H1 (cell line): ENCODE measurements around the gene STX7. TPM values are rescaled to one million over a fixed set of nuclear protein-coding genes. Genes with fewer than 3 reads are reported as not detected.

Experiments
- CTCF ChIA-PET: fragments of 300-600 bp; sonication (Branson Sonifier 250); formaldehyde crosslinking; loops from one replicate; lab custom pipeline; 2021; ENCODE audit not compliant: partially characterized antibody; lab: Charles Lee
- POLR2A ChIA-PET: fragments of 300-600 bp; sonication (Branson Sonifier 250); formaldehyde crosslinking; loops from one replicate; lab custom pipeline; 2021; ENCODE audit warnings: inconsistent platforms; ENCODE audit not compliant: partially characterized antibody; lab: Charles Lee
- DNase-seq, 2 experiments: peaks; one replicate each; pipeline versions ENCODE4 v3.0.0 to v3.0.0-alpha.2; 2010 to 2022; ENCODE audit warnings: low spot score in 2 of 2, low read depth in 1 of 2, mixed read lengths in 1 of 2
- FAIRE-seq: peaks from 2 replicates; lab custom pipeline; 2011; peaks lifted over from hg19 to GRCh38; lab: Jason Lieb, UNC
- H2AFZ ChIP-seq: 2 replicates; pipeline ENCODE4 v1.8.1; 2012; ENCODE audit warnings: low read length, inconsistent platforms
- H2AK5ac ChIP-seq: 2 replicates; pipeline ENCODE4 v1.6.1; 2013; ENCODE audit warnings: low read depth, low read length
- H2BK120ac ChIP-seq: replicated peaks from 2 replicates; pipeline ENCODE3; 2013; ENCODE audit warnings: low read depth, low read length, inconsistent platforms
- H2BK12ac ChIP-seq: 2 replicates; pipeline ENCODE4 v1.6.1; 2013; ENCODE audit warnings: low read depth, low read length
- H2BK15ac ChIP-seq: 2 replicates; pipeline ENCODE4 v1.6.1; 2013; ENCODE audit warnings: low read length
- H2BK20ac ChIP-seq: 2 replicates; pipeline ENCODE4 v1.6.1; 2013; ENCODE audit warnings: low read length
- H2BK5ac ChIP-seq: 2 replicates; pipeline ENCODE4 v1.6.1; 2013; ENCODE audit warnings: low read depth, low read length
- H3K14ac ChIP-seq: 2 replicates; pipeline ENCODE4 v1.6.1; 2013; ENCODE audit warnings: inconsistent platforms; ENCODE audit not compliant: insufficient read length
- H3K18ac ChIP-seq: 2 replicates; pipeline ENCODE4 v1.6.1; 2013; ENCODE audit warnings: low read length; ENCODE audit errors: extremely low read depth
- H3K23ac ChIP-seq: 2 replicates; pipeline ENCODE4 v1.6.1; 2013; ENCODE audit warnings: inconsistent platforms; ENCODE audit not compliant: insufficient read length
- H3K23me2 ChIP-seq: 2 replicates; pipeline ENCODE4 v1.6.1; 2013; ENCODE audit warnings: low read depth, low read length
- H3K27ac ChIP-seq: 2 replicates; pipeline ENCODE4 v1.6.1; 2011; ENCODE audit warnings: low read depth, low read length, inconsistent platforms
- H3K27me3 ChIP-seq, 4 experiments: replicated peaks in 1 of 4; 1 replicate in 1 of 4; 2 replicates in 3 of 4; pipeline versions ENCODE4 v1.6.1 to v1.8.1; 2011 to 2013; ENCODE audit warnings: low read length in 3 of 4, mild to moderate bottlenecking in 3 of 4, inconsistent platforms in 2 of 4, mixed read lengths in 2 of 4, moderate library complexity in 1 of 4; ENCODE audit not compliant: control insufficient read depth in 3 of 4, insufficient read depth in 3 of 4; ENCODE audit errors: extremely low read depth in 1 of 4
- H3K36me3 ChIP-seq, 4 experiments: 2 replicates each; pipeline versions ENCODE4 v1.6.1 to v1.8.1; 2011 to 2013; ENCODE audit warnings: mild to moderate bottlenecking in 4 of 4, low read length in 3 of 4, moderate library complexity in 2 of 4, control low read depth in 1 of 4, inconsistent platforms in 1 of 4; ENCODE audit not compliant: insufficient read depth in 4 of 4, control insufficient read depth in 2 of 4
- H3K4ac ChIP-seq: replicated peaks from 2 replicates; pipeline ENCODE3; 2013; ENCODE audit warnings: low read length, low read depth, mixed read lengths, inconsistent platforms; ENCODE audit not compliant: insufficient read length
- H3K4me1 ChIP-seq, 4 experiments: replicated peaks in 1 of 4; 1 replicate in 1 of 4; 2 replicates in 3 of 4; pipeline versions ENCODE4 v1.6.1 to v1.8.1; 2011 to 2013; ENCODE audit warnings: low read length in 3 of 4, inconsistent platforms in 2 of 4, mixed read lengths in 1 of 4; ENCODE audit not compliant: insufficient read depth in 4 of 4, control insufficient read depth in 3 of 4
- H3K4me2 ChIP-seq, 2 experiments: 2 replicates each; pipeline versions ENCODE4 v1.6.1 to v1.8.1; 2011 to 2013; ENCODE audit warnings: low read depth in 2 of 2, low read length in 2 of 2, control low read depth in 1 of 2, inconsistent platforms in 1 of 2, mild to moderate bottlenecking in 1 of 2; ENCODE audit not compliant: insufficient read depth in 1 of 2
- H3K4me3 ChIP-seq, 4 experiments: fragments of 200-600, 300-600 bp in 1 of 4; sonication (generic), shearing (Covaris generic), sonication (Bioruptor Twin) in 1 of 4; 2 replicates each; pipeline versions ENCODE4 v1.5.1 to v1.8.1; 2011 to 2016; ENCODE audit warnings: low read length in 4 of 4, low read depth in 3 of 4, control low read depth in 2 of 4, inconsistent platforms in 2 of 4, mild to moderate bottlenecking in 2 of 4, mixed read lengths in 1 of 4, moderate library complexity in 1 of 4; ENCODE audit not compliant: insufficient read depth in 2 of 4; ENCODE audit errors: extremely low read depth in 1 of 4
- H3K56ac ChIP-seq: replicated peaks from 2 replicates; pipeline ENCODE3; 2013; ENCODE audit warnings: low read depth, mild to moderate bottlenecking, mixed read lengths, low read length, inconsistent platforms; ENCODE audit not compliant: insufficient read length
- H3K79me1 ChIP-seq: 2 replicates; pipeline ENCODE4 v1.6.1; 2013; ENCODE audit warnings: low read depth, low read length, control low read depth
- H3K79me2 ChIP-seq, 2 experiments: 2 replicates each; pipeline versions ENCODE4 v1.6.1 to v1.8.1; 2012 to 2013; ENCODE audit warnings: low read length in 2 of 2, mild to moderate bottlenecking in 2 of 2, inconsistent platforms in 1 of 2; ENCODE audit not compliant: insufficient read depth in 2 of 2, control insufficient read depth in 1 of 2
- H3K9ac ChIP-seq, 4 experiments: replicated peaks in 1 of 4; 1 replicate in 1 of 4; 2 replicates in 3 of 4; pipeline versions ENCODE4 v1.6.1 to v1.8.1; 2011 to 2013; ENCODE audit warnings: low read depth in 3 of 4, low read length in 3 of 4, control low read depth in 2 of 4, mild to moderate bottlenecking in 2 of 4, moderate library complexity in 2 of 4, inconsistent platforms in 1 of 4; ENCODE audit errors: extremely low read depth in 1 of 4
- H3K9me3 ChIP-seq, 2 experiments: 2 replicates each; pipeline versions ENCODE4 v1.6.1 to v1.8.1; 2012 to 2013; ENCODE audit warnings: mild to moderate bottlenecking in 2 of 2, moderate library complexity in 2 of 2, control low read depth in 1 of 2, inconsistent platforms in 1 of 2, low read depth in 1 of 2, low read length in 1 of 2, mixed read lengths in 1 of 2; ENCODE audit not compliant: insufficient read depth in 2 of 2
- H4K20me1 ChIP-seq, 2 experiments: replicated peaks in 1 of 2; 2 replicates each; pipeline versions ENCODE3 to v1.8.1; 2011 to 2013; ENCODE audit warnings: inconsistent platforms in 2 of 2, low read length in 2 of 2, mild to moderate bottlenecking in 1 of 2; ENCODE audit not compliant: insufficient read depth in 2 of 2, control insufficient read depth in 1 of 2
- H4K5ac ChIP-seq: 2 replicates; pipeline ENCODE4 v1.6.1; 2013; ENCODE audit warnings: low read length, low read depth, mixed read lengths, inconsistent platforms; ENCODE audit not compliant: insufficient read length
- H4K8ac ChIP-seq: 2 replicates; pipeline ENCODE4 v1.8.0; 2013; ENCODE audit warnings: mild to moderate bottlenecking, moderate library complexity, low read length, inconsistent platforms; ENCODE audit not compliant: insufficient read depth; ENCODE audit errors: extremely low read depth
- H4K91ac ChIP-seq: replicated peaks from 2 replicates; pipeline ENCODE3; 2013; ENCODE audit warnings: low read length, mixed read lengths, inconsistent platforms; ENCODE audit not compliant: insufficient read length
- KDM1A ChIP-seq: fragments of 200-600, 300-600 bp; sonication (generic); IDR thresholded peaks from 2 replicates; pipeline ENCODE4 v1.7.1; 2016; ENCODE audit warnings: mild to moderate bottlenecking, low read length, borderline replicate concordance
- POLR2A ChIP-seq, 2 experiments: IDR thresholded peaks; 1 replicate in 1 of 2; 2 replicates in 1 of 2; pipeline ENCODE4 v1.6.1; 2011; ENCODE audit warnings: low read depth in 2 of 2, low read length in 2 of 2, mild to moderate bottlenecking in 2 of 2; ENCODE audit errors: control extremely low read depth in 1 of 2
- WGBS, 2 experiments: shearing (Covaris generic) in 1 of 2; methylation state at CpG; one replicate each; pipeline versions ENCODE4 v1.1.6 to v1.1.7; 2013 to 2015; ENCODE audit warnings: low lambda C conversion rate in 2 of 2, mixed read lengths in 2 of 2, inconsistent platforms in 1 of 2, low coverage in 1 of 2, missing lambda C conversion rate in 1 of 2; ENCODE audit not compliant: insufficient replicate concordance in 2 of 2, insufficient coverage in 1 of 2, insufficient read length in 1 of 2; ENCODE audit errors: extremely low coverage in 1 of 2, missing lambda C conversion rate in 1 of 2; 5-methylcytosine and 5-hydroxymethylcytosine counted together
- polyA plus RNA-seq, 7 experiments: library from polyadenylated mRNA; depleted of rRNA in 3 of 7; stranded (reverse) in 5 of 7; unstranded in 2 of 7; fragments of >200 nt in 5 of 7; fragments of 200-250 nt in 2 of 7; gene quantifications; 1 replicate in 5 of 7; 2 replicates in 1 of 7; 4 replicates in 1 of 7; pipeline versions ENCODE4 v1.2.1 to v1.2.3, GENCODE V29; 2011 to 2013; ENCODE audit warnings: missing spikeins in 2 of 7, mixed read lengths in 2 of 7
- total RNA-seq: library from RNA; stranded (reverse); fragmentation: NEBNext Ultra II Directional; extraction: Animal tissue kit (Norgen Biotek cat#: 25700); gene quantifications from 2 replicates; pipeline ENCODE4 v1.2.1, GENCODE V29; 2021
- TF ChIP-seq, protein P1 (sequence below): IDR thresholded peaks from 2 replicates; pipeline ENCODE4 v1.6.1; 2011; ENCODE audit warnings: low read depth, mild to moderate bottlenecking, low read length; ENCODE audit not compliant: insufficient read depth

Gene STX7
- total and polyA plus RNA-seq, 2 of the 8 experiments (the other 6 are each of a cell fraction or from before 2014, with no cell fraction given): 5.7 to 27.9 TPM

DNA sequence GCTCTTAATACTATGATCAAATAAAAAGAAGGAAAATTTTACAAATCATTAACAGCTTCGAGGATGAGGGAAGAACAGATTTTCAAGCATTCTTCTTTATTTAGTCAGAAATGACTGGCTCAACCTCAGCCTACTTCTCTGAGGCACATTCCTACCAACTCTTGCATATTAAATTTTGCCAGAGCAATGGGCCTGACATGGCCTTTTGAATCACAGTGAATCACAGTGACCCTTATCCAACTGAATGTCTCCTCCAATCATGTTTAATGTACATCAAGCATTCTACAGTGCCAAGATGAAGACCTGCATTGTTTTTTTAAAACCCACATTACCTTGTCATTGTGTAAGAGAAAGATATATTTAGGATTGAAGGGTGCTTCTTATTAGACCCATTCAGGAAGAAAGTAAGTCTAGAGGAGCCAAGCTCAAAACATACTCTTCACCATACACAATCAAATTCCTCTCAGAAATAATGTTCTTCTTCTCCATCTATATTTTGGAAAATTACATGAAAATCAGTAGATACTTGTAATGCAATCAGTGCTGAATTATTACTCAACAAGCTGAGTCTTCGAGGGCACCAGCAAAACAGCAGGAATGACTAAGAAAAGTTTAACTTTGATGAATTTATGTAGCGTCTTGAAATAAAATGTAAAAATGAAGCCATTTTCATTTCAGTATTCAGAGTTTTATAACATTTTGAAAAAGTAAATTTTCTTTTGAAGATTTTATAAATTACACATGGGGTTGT is 67.5 kb downstream of the STX7 start:
- Histone ChIP-seq H3K27ac (no peak overlapping the region), H2BK12ac (no peak overlapping the region), H2BK5ac (no peak overlapping the region), H2BK15ac (no peak overlapping the region), H3K14ac (no peak overlapping the region), H3K4me1 (peaks cover 0 to 3% (median 0%) of the 10 kb centered on the region in 4 experiments; a peak in 2 of 7 replicates), H3K27me3 (no peaks in the 10 kb centered on the region; a peak in 1 of 7 replicates), H3K56ac (no peak overlapping the region), H2BK120ac (no peak overlapping the region), H3K4me3 (no peak overlapping the region), H3K23me2 (no peaks in the 10 kb centered on the region), H2AFZ (no peak overlapping the region), H4K20me1 (no peaks in the 10 kb centered on the region), H2BK20ac (no peak overlapping the region), H3K79me1 (no peaks in the 10 kb centered on the region), H3K18ac (no peak overlapping the region), H2AK5ac (no peak overlapping the region), H3K4ac (no peak overlapping the region), H3K23ac (no peak overlapping the region), H3K36me3 (no peaks in the 10 kb centered on the region), H4K91ac (no peak overlapping the region), H3K4me2 (no peak overlapping the region), H3K79me2 (no peaks in the 10 kb centered on the region), H3K9ac (no peak overlapping the region), H3K9me3 (peaks cover 0 to 11% of the 10 kb centered on the region in 2 experiments; a peak in 3 of 4 replicates), H4K8ac (no peak overlapping the region), H4K5ac (no peak overlapping the region)
- CTCF ChIA-PET: interaction anchor here (0.6 to 2.2 kb wide), 6 partner anchors 11 to 631 kb away, joined by 3 to 7 read pairs (median 5); no protein-coding TSS in a partner anchor
- TF ChIP-seq KDM1A: no peak
- TF ChIP-seq, protein P1, sequence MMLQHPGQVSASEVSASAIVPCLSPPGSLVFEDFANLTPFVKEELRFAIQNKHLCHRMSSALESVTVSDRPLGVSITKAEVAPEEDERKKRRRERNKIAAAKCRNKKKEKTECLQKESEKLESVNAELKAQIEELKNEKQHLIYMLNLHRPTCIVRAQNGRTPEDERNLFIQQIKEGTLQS: no peak
- no peak for TF ChIP-seq POLR2A (IDR thresholded peaks at IDR 0.05; ENCODE audit: control extremely low read depth in 1 of 2, low read depth in 2 of 2, low read length in 2 of 2)
- DNase-seq (no peak), FAIRE-seq (no peak)
- WGBS, 2 experiments: 89% methylated on average over 3 of the region's 3 CpGs; no CpG with 5 or more reads in 1 of the 2 experiments
- POLR2A ChIA-PET: interaction anchor here (0.8 kb wide), 1 partner anchor 18 kb away, joined by 4 read pairs; no protein-coding TSS in a partner anchor
